GM18858 (cell line): ENCODE measurements around the gene API5.
A peak's percentile ranks its signal among the peaks of the same experiment; 100 is the strongest.
"Not testable (repeated sequence)": the region's sequence is repeated elsewhere in the genome, so short reads cannot be mapped to it uniquely, and the experiment has no call there.

Experiments
- ATAC-seq: cut with Tn5 transposase; IDR thresholded peaks from one replicate; pipeline ENCODE4 v1.9.1; 2021; ENCODE audit not compliant: unreplicated experiment

The API5 gene

GRCh38 chr11:43311791-43312607 is at the start of gene API5:
TSS of gene API5 (plus strand) at chr11:43311996. CDS start at chr11:43312128, 132 bp downstream.
- peak; percentile 97 for ATAC-seq

- no peak for ATAC-seq
Measured at GRCh38 chr11:43267856-43268580, 43.8 kb upstream of the API5 start.

GRCh38 chr11:43268786-43269185 is 43.0 kb upstream of the API5 start:
- no peak for ATAC-seq

- no peak for ATAC-seq
Measured at GRCh38 chr11:43269254-43269918, 42.4 kb upstream of the API5 start.

- no peak for ATAC-seq
Measured at GRCh38 chr11:43270468-43270867, 41.3 kb upstream of the API5 start.

GRCh38 chr11:43278193-43278956 is 33.4 kb upstream of the API5 start:
- ATAC-seq, result no peak

- ATAC-seq, result peak; percentile 64
Measured at GRCh38 chr11:43282607-43283440, 29.0 kb upstream of the API5 start.

GRCh38 chr11:43285826-43286225 is 26.0 kb upstream of the API5 start:
- no peak for ATAC-seq

- no peak for ATAC-seq
Measured at GRCh38 chr11:43289368-43289767, 22.4 kb upstream of the API5 start.

GRCh38 chr11:43298397-43298796 is 13.4 kb upstream of the API5 start:
- ATAC-seq, result no peak

- ATAC-seq, result no peak
Measured at GRCh38 chr11:43315966-43316365, 4.2 kb downstream of the API5 start.

- ATAC-seq, result no peak
Measured at GRCh38 chr11:43316451-43316850, 4.7 kb downstream of the API5 start.

- ATAC-seq, result no peak
Measured at GRCh38 chr11:43327987-43328386, 16.2 kb downstream of the API5 start.

GRCh38 chr11:43328482-43328881 is 16.7 kb downstream of the API5 start:
- no peak for ATAC-seq

- ATAC-seq, result no peak
Measured at GRCh38 chr11:43341159-43341558, 29.4 kb downstream of the API5 start.

GRCh38 chr11:43351426-43351825 is 39.6 kb downstream of the API5 start:
- not testable (repeated sequence) for ATAC-seq

- ATAC-seq, result no peak
Measured at GRCh38 chr11:43354311-43354710, 42.5 kb downstream of the API5 start.

- ATAC-seq, result no peak
Measured at GRCh38 chr11:43356336-43356735, 44.5 kb downstream of the API5 start.

- no peak for ATAC-seq
Measured at GRCh38 chr11:43358279-43358800, 46.5 kb downstream of the API5 start.
